ENCODE measurements around the gene GRIP2.

GRCh38 chr3:14459384-14459783 is 80.8 kb downstream of the GRIP2 start:
- TF ChIP-seq EZH2 (IDR thresholded peaks at IDR 0.05; ENCODE audit: borderline replicate concordance, low read depth, low read length, severe bottlenecking) (no peak), POLR2A (IDR thresholded peaks at IDR 0.05; ENCODE audit: low read depth, low read length) (no peak), CTCF (IDR thresholded peaks at IDR 0.05; ENCODE audit: extremely low read depth in 1 of 2, insufficient read depth in 1 of 2, low read depth in 1 of 2, low read length in 2 of 2) (no peak), MYC (IDR thresholded peaks at IDR 0.05; ENCODE audit: low read depth, low read length) (no peak)

Data from endothelial cell of umbilical vein (primary cell).